SIG-M5 treated with dmso at 0.1 percent for 504 hours (cell line): Measurements from ENCODE around the gene PRPF31.

Experiments used
- DNase-seq: peaks from one replicate; lab custom pipeline; 2025; ENCODE audit not compliant: unreplicated experiment; lab: John Stamatoyannopoulos, UW

PRPF31 gene

DNA sequence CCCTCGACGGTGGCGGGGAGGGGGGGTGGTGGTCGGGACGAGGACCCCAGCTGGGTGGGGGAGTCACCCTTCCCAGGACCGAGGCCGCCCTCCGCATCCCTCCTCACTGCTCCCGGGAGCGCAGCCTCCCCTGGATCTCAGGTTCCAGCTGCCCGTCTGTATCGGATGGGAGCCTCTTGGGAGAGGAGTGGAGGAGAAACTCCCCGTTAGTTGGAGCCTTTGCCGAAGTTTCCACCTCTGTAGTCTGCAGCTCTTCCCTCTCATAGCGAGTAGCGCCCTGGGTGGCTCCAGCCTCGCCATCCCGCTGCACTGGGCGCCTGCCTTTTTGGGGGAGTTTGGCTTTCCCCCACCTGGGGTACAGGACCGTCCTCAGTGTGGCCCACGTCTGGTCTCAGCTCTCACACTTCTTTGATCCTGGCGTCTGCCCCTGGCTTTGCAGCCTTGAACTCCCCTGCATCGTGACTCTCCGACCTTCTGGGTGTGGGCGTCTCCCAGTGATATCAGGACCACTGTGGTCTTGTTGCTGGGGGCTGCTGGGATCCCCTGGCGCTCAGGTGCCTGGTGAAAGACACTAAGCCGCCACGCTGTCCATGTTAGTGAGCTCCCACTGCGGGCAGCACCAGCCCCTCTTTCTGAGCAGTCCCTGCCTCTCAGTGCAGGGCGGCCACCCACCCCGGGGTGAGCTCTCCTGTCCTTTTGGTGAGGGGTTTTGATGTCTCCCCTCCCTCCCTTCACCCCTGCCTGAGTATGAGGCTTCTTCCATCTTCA, 23.1 kb downstream of the PRPF31 start:
- DNase-seq = no peak

DNA sequence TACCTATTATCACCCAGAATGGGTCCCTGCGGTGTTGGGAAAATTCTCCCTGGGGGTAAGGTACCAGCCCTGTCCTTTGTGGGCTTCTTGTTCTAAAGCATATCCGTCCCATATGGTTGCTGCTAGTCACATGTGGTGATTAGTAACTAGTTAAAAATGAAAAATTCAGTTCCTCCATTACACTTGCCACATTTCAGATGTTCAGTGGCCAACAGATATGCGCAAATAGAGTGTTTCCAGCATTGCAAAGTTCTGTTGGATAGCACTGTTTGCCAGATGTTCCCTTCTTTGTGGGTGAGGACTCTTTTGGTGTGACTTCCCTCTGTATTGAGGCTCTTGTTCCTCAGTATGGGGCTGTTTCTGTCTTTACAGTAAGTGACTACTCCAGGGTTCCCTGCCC, 25.8 kb downstream of the PRPF31 start:
- DNase-seq = no peak

DNA sequence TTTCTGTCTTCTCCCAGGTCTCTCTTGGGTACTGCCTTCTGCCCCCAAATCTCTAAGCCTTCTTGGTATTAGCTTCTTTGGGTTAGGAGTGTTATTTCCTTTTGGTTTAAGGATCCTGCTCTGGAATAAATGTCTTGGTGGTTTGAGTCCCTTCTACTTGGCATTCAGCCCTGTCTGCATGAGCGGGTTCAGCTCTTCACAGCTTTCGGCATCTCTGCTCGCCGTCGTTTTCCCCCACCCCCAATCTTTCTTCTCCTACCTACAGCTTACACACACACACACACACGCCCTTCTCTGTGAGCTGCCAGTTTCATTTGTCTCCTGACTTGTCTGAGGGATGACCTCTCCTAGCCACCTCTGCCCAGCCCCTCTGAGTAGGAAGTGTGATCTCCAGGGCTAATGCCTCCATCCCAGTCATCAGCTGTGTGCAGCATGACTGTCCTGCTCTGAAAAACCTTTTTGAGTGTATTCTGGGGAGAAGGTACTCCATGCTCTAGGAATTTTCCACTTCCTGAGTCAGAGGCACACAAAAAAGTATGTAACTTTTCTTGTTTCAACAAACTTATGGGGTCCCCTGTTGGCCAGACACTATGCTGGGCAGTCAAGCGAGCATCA, 26.7 kb downstream of the PRPF31 start:
- no peak for DNase-seq

DNA sequence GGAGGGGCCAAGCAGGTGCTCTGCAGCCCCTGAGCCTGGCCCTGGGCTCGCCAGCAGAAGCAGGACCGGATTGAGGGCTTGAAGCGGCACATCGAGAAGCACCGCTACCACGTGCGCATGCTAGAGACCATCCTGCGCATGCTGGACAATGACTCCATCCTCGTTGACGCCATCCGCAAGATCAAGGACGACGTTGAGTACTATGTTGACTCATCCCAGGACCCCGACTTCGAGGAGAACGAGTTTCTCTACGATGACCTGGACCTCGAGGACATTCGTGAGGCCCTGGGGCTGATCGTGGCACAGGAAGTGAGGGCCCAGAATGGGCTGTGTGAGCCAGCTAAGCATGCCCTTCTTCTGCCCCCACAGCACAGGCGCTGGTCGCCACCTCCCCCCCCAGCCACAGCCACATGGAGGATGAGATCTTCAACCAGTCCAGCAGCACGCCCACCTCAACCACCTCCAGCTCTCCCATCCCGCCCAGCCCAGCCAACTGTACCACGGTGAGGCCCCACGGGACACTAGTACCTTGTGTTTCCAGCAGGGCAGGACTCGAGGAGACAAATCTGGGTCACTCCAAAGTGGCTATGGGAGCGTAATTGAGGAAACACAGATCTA, 30.1 kb downstream of the PRPF31 start:
- DNase-seq = no peak

DNA sequence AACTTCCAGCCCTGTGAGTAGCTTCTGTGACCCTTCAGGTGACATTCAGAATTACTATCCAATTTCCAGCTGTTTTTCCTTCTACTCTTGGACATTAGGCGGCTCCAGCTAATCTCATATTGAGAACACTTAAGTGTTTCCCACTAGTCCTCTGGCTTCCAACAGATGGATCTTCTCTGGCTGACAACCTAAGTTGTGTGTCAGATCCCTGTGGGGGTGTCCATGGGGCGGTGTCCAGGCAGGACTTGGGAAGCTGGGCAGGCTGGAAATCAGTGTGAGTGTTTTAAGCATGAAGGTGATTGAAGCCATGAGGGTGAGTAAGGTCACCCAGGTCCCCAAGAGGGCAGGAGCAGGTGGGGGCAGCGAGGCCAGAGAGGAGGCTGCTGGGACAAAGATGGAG, 32.1 kb downstream of the PRPF31 start:
- DNase-seq = no peak

DNA sequence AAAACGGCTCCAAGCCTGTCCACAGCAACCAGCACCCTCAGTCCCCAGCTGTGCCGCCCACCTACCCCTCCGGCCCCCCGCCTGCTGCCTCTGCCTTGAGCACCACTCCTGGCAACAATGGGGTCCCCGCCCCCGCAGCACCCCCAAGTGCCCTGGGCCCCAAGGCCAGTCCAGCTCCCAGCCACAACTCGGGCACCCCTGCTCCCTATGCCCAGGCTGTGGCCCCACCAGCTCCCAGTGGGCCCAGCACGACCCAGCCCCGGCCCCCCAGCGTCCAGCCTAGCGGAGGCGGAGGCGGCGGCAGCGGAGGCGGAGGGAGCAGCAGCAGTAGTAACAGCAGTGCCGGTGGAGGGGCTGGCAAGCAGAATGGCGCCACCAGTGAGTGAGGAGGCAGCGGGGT, 32.6 kb downstream of the PRPF31 start:
- no peak for DNase-seq

DNA sequence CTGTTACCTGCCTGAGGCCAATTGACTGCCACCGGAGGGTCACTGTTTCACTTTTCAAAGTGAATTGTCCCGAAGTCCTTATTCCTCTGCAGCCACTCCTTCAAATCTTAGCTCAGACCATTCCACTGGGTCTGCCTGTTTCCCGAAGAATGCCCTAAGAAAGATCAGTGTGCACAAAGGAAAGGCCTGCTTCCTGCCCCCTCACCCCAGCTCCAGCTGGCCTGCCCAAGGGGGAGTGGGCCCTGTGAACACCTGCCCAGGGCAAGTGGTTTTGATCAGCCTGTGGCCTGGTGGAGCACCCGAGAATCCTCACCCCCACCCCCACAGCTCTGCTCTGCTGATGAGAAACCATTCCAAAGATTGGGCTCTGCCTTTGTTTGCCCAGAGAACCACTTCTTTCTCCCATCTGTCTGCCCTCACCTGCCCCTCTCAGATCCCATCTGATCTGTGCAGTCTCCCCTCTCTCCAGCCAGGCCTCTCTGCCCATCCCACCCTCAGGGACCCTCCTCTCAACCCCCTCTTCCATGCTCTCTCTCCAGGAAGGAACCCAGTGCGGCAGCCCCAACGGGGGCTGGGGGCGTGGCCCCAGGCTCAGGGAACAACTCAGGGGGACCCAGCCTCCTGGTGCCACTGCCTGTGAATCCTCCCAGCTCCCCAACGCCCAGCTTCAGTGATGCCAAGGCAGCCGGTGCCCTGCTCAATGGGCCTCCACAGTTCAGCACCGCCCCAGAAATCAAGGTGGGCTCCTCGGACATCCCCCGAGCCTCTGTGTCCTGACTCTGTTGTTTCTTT, 33.7 kb downstream of the PRPF31 start:
- no peak for DNase-seq

DNA sequence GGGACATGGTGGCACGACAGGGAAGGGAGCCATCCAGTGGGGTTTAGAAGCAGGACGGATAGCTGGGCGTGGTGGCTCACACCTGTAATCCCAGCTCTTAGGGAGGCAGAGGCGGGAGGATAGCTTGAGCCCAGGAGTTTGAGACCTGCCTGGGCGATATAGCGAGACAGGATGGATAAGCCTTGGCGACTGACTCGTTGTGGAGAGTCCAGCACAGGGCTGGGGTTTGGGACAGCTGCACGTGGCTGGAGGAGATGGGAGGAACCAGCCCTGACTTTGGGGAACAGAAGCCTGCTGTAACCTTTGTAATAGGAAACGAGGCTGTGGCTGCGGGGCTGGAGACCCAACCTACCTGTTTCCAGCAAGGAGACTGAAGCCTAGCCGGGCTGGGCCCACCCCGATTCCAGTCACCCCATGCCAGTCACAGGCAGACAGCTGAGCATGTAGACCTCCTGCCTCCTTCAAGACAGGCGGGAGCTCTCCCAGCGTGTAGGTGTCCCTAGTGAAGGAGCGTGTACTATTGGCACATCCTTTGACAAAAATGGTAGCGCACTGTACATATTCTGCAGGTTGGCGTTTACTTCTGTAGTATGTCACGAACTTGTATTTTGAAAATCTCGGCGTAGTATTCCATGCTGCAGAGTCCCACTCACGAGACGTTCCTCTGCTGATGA, 35.9 kb downstream of the PRPF31 start:
- no peak for DNase-seq

DNA sequence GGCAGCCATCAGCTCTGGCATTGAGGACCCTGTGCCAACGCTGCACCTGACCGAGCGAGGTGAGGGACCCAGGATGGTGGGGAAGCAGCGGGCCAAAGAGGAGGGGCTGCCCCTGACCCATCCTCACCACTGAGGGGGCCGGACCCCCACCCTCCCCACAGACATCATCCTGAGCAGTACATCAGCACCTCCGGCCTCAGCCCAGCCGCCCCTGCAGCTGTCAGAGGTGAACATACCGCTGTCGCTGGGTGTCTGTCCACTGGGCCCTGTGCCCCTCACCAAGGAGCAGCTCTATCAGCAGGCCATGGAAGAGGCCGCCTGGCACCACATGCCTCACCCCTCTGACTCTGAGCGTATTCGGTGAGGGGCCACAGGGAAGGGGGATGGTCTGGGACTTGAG, 36.7 kb downstream of the PRPF31 start:
- no peak for DNase-seq

DNA sequence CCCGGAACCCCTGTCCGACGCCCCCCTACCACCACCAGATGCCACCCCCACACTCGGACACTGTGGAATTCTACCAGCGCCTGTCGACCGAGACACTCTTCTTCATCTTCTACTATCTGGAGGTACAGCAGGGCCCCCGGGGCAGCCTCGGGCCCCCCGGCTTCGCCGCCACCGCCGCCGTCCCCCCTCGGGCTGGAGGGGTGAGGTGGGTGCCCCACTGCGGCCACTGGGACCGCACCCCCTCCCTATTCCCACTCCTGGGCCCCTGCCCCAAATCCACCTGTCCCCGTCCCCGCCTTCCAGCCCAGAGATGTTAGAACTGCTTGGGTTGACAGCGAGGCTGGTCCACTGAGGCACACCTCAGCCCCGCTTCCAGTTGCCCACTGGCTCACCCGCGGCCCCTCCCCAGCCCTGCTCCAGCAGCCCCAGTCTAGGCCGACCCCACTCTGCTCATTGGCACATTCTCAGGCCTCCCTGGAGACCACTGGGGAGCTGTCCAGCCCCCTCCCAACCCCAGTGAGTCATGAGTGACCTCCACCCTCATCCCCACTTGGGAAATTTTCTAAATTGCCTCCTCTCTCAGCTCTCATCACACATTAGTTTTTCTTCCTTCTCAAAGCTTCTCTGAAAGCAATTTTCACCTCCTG, 37.4 kb downstream of the PRPF31 start:
- DNase-seq = no peak

DNA sequence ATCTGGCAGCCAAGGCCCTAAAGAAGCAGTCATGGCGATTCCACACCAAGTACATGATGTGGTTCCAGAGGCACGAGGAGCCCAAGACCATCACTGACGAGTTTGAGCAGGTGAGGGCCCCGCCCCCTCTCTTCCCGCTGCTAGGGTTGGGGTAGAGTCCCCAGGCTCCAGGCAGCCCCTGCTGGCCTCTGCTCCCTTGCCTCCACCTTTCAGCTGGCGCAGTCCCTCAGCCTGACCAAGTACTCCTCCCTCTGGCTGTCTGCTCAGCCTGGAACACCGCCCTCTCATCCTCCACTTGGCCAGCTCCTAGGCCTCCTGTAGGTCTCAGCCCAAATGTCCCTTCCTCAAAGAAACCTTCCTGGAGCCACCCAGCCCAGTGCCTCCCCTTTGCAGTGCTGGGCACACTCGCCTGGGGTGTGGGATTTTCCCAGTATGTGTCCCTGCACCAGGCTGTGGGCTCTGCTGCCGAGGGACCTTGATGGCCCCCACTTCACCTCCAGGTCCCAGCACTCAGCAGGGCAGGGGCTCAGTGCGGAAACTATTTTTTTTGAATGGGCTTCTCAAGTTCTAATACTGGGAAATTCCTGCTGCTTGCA, 38.3 kb downstream of the PRPF31 start:
- DNase-seq = no peak

DNA sequence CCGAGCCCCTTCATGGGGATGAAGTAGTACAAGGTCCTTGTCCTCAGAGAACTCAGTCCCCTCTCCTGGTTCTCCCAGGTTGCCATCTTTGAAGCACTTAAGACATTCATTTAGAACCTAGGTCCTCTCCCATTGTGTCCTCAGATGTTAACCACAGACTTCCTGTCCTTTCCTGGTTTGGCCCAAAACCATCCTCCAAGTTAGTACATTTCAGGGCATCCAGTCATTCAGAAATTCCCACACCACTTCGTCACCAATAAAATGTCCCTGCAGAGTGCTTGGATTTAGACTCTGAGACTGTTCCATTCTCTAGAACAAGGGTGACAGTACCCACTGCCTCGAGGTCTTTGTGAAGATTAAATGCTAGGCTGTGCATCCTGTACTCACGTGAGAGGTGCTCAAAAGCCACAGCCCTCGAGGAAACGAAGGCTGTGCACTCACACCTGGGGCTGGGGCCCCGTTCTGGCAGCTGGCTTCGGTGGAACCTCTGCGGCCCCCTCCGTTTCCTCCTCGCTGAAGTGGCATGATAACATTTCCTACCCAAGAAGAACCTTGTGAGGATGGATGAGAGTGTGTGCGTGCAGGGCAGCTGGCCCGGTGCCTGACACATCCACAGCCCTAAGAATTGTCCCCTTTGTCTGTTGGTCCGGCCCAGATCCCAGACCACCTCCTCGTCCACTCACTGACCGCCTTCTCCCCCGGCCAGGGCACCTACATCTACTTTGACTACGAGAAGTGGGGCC, 39.2 kb downstream of the PRPF31 start:
- DNase-seq = no peak

DNA sequence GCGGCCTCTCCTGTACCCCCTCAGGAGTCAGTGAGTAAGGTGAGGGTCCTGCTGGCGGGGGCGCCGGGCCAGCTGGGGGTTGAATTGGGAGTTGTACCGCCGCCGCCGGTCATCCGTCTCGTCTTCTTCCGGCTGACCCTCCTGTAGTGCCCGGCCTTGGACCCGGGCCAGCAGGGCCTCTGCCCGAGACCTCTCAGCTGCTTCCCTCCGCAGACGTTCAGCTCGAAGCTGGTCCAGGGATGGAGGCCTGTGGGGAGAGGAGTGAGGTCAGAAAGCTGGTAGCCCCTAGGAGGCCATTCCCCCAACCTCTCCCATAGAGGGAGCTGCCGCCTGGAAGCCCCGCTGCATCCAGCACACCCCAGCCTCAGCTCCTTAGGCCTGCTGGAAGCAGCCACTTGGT, 40.1 kb downstream of the PRPF31 start:
- no peak for DNase-seq

DNA sequence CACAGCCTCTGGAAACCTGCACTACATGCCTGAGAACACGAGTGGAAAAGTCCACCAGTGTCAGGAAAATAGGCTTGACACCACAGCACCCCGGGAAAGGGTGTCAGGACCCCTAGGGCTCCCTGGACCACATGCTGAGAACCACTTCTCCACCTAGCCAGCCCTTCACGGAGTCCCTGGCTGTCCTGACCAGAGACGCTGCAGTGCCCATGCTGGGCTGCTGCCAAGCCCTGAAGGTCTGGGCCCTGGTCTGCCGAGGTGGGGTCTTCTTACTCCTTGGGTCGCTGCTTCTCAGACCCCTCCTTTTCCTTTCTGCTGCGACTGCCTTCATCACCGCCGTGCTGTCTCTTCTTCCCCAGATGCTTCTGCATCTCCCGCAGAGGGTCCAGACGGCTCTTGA, 40.9 kb downstream of the PRPF31 start:
- no peak for DNase-seq

DNA sequence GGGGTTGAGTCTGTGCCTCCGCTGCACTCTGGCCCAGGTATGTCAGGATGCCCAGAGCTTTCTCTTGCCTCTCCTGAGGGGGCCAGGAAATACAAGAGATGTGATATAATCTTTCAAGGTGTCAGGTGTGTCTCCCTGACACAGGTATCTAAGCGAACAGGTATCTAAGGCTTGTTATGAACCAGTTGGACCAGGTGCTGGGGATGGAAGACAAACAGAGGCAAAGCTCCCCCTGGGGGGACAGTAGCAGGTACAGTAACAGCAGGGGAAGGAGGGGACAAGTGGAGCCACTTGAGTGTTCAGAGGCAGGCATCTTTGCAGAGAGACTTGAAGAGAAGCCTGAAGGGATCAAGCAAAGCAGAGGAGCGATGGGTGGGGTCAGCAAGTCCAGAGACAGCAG, 41.4 kb downstream of the PRPF31 start:
- peak; percentile 46 for DNase-seq

DNA sequence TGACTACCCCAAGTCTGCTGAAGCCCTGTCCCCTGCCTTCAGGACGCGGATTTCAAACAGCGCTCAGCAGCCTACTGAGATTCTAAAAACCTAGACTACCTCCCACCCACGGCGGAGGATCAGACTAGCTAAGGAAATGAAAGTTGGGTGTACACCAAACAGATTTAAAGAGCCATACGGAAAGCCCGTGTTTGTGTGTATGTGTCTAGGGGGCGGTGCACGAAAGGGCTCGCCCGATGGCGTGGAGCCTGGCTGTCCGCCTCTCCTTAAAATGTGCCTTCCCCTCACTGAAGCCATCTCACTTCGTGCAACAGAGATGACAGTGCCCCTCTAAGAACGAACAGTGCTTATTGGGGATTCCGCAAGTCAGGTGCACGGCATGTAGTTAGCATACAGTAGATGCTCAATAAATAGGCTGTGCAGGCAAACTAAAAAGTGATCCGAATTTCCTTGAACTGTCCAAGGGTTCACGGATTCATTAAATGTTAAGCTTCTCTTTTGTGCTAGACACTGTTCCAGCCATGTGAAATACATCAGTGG, 43.3 kb downstream of the PRPF31 start:
- no peak for DNase-seq

DNA sequence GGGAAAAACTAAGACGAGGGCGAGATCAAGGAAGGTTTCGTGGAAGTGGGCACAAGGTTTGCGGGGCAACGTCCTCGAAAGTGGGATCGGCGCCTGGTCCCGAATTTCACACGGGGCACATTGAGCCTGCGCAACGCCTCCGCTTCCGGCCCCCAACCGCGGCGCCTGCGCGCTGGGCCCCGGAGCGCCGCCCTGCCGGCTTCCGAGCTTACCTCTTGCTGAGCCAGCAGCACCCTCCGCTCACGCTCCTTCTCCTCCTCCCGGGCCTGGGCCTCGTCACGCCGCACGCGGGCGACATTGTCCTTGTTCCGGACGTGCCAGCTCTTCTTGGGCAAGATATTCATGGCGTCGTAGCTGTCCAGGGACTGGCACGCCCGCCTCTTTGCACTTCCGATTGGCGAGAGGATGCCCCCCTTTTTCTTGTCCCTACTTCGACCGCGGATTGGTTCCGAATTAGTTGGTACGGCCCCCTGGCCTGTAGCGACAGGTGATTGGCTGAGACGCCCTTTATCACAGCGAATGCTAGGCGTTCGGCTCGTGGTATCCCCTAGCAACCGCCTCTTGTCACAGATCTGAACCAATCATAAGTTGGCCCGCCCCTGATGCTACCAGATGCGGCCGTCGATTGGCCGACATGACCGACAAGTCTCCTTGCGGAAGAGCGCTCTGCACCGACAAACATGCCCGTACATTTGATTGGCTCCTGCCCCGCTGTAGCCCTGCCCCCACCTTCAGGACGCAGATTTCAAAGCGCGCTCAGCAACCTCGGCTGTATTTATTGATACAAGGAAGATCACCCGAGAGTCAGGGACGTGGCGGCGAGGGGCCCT, 44.0 kb downstream of the PRPF31 start, which contains the start of gene LENG1:
Gene LENG1 (minus strand): TSS at position 370 of the 830 bp plus-strand sequence. CDS start 26 bp downstream, at position 344.
- DNase-seq = peak; percentile 100

DNA sequence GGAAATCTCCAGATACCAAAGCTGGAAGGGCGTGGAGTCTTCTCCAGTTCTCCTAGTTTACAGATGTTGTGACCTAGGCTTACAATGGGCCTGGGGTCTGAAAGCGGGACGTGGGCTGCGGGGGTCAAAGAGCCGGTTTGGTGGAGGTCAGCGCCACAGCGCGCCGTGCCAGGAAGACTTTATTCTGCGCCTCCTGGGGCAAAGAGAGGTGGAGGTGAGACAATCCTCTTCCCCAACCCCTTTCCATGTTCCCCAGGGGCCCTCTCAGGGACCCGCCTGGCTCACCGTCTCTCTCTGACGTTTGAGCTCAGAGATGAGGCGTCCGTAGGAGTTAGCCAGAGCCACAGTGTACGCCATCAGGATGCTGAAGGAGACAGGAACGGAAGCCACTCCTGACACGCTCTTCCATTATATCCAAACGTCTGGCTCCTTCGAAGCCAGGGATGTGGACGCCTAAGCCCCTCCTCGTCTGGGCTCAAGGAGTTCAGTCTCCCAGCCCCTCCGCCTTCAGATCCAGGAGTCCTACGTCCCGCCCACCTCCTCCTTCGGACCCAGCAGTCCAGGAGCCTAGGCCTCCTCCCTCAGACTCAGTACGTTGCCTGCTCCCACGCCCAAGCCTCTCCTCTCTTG, 44.7 kb downstream of the PRPF31 start:
- no peak for DNase-seq
